Mesenchymal stem cell (in vitro differentiated cells and primary cell): Measurements from ENCODE around the gene TRIL.

Experiments
- DNase-seq: peaks from one replicate; pipeline ENCODE4 v3.0.0-alpha.2; 2013
- H2AFZ ChIP-seq: one replicate; pipeline ENCODE4 v1.6.1; 2013; ENCODE audit warnings: low read depth, mild to moderate bottlenecking, control low read depth, inconsistent platforms, low read length, moderate library complexity
- H2AK5ac ChIP-seq: 2 replicates; pipeline ENCODE4 v1.6.1; 2013; ENCODE audit warnings: low read length, moderate library complexity, mild to moderate bottlenecking, inconsistent platforms; ENCODE audit not compliant: severe bottlenecking
- H2BK120ac ChIP-seq: one replicate; pipeline ENCODE4 v1.6.1; 2013; ENCODE audit warnings: low read depth, mild to moderate bottlenecking, inconsistent platforms, low read length, moderate library complexity
- H2BK12ac ChIP-seq, 2 experiments: one replicate each; pipeline ENCODE4 v1.6.1; 2013; ENCODE audit warnings: inconsistent platforms in 2 of 2, low read length in 2 of 2, mild to moderate bottlenecking in 2 of 2, moderate library complexity in 2 of 2, control low read depth in 1 of 2
- H2BK15ac ChIP-seq: one replicate; pipeline ENCODE4 v1.6.1; 2013; ENCODE audit warnings: mild to moderate bottlenecking, low read depth, inconsistent platforms; ENCODE audit not compliant: poor library complexity, severe bottlenecking
- H2BK5ac ChIP-seq: 2 replicates; pipeline ENCODE4 v1.6.1; 2013; ENCODE audit warnings: low read depth, mild to moderate bottlenecking, low read length, control low read depth, inconsistent platforms; ENCODE audit not compliant: poor library complexity, severe bottlenecking
- H3K14ac ChIP-seq, 2 experiments: one replicate each; pipeline ENCODE4 v1.6.1; 2013; ENCODE audit warnings: inconsistent platforms in 2 of 2, low read length in 2 of 2, control low read depth in 1 of 2, mild to moderate bottlenecking in 1 of 2, moderate library complexity in 1 of 2
- H3K18ac ChIP-seq, 2 experiments: one replicate each; pipeline ENCODE4 v1.6.1; 2013; ENCODE audit warnings: inconsistent platforms in 2 of 2, low read length in 2 of 2, control low read depth in 1 of 2, low read depth in 1 of 2, mild to moderate bottlenecking in 1 of 2
- H3K23ac ChIP-seq, 2 experiments: one replicate each; pipeline ENCODE4 v1.6.1; 2013; ENCODE audit warnings: inconsistent platforms in 2 of 2, low read length in 2 of 2, mild to moderate bottlenecking in 2 of 2, moderate library complexity in 2 of 2, control low read depth in 1 of 2
- H3K27ac ChIP-seq: 2 replicates; pipeline ENCODE4 v1.5.1; 2013; ENCODE audit warnings: mild to moderate bottlenecking, moderate library complexity, low read length, control low read depth, inconsistent platforms; ENCODE audit not compliant: poor library complexity, severe bottlenecking
- H3K27me3 ChIP-seq, 2 experiments: 2 replicates each; pipeline versions ENCODE4 v1.6.1 to v1.7.0; 2013; ENCODE audit warnings: low read length in 2 of 2, mild to moderate bottlenecking in 2 of 2, moderate library complexity in 2 of 2, control low read depth in 1 of 2, inconsistent platforms in 1 of 2; ENCODE audit not compliant: control insufficient read depth in 1 of 2, insufficient read depth in 1 of 2
- H3K36me3 ChIP-seq, 2 experiments: 2 replicates each; pipeline versions ENCODE4 v1.6.1 to v1.7.0; 2013; ENCODE audit warnings: low read length in 2 of 2, control low read depth in 1 of 2, inconsistent platforms in 1 of 2, low read depth in 1 of 2, mild to moderate bottlenecking in 1 of 2; ENCODE audit not compliant: insufficient read depth in 2 of 2, control insufficient read depth in 1 of 2
- H3K4ac ChIP-seq, 2 experiments: one replicate each; pipeline ENCODE4 v1.6.1; 2013; ENCODE audit warnings: inconsistent platforms in 2 of 2, low read length in 2 of 2, mild to moderate bottlenecking in 2 of 2, moderate library complexity in 2 of 2, control low read depth in 1 of 2, low read depth in 1 of 2
- H3K4me1 ChIP-seq: 2 replicates; pipeline ENCODE4 v1.6.1; 2013; ENCODE audit warnings: low read depth, low read length, control low read depth; ENCODE audit not compliant: control insufficient read depth, insufficient read depth
- H3K4me2 ChIP-seq: 2 replicates; pipeline ENCODE4 v1.6.1; 2013; ENCODE audit warnings: low read length, mild to moderate bottlenecking, inconsistent platforms; ENCODE audit not compliant: poor library complexity, severe bottlenecking
- H3K4me3 ChIP-seq, 2 experiments: 2 replicates each; pipeline versions ENCODE4 v1.5.1 to v1.7.0; 2013; ENCODE audit warnings: low read length in 2 of 2, mild to moderate bottlenecking in 2 of 2, control low read depth in 1 of 2, low read depth in 1 of 2; ENCODE audit not compliant: insufficient read depth in 1 of 2
- H3K79me1 ChIP-seq: replicated peaks from 2 replicates; pipeline ENCODE4 v1.6.1; 2013; ENCODE audit warnings: mild to moderate bottlenecking, control low read depth, low read length, inconsistent platforms; ENCODE audit not compliant: poor library complexity, severe bottlenecking
- H3K9ac ChIP-seq: 2 replicates; pipeline ENCODE4 v1.7.0; 2013; ENCODE audit warnings: mild to moderate bottlenecking, low read length, moderate library complexity
- H3K9me3 ChIP-seq: 2 replicates; pipeline ENCODE4 v1.7.0; 2013; ENCODE audit warnings: mild to moderate bottlenecking, low read length; ENCODE audit not compliant: control insufficient read depth
- H4K8ac ChIP-seq: one replicate; pipeline ENCODE4 v1.6.1; 2013; ENCODE audit warnings: inconsistent platforms, mild to moderate bottlenecking, low read length, moderate library complexity
- H4K91ac ChIP-seq: one replicate; pipeline ENCODE4 v1.6.1; 2013; ENCODE audit warnings: mild to moderate bottlenecking, low read length, inconsistent platforms
- WGBS: methylation state at CpG from one replicate; pipeline ENCODE4 v1.1.7; 2013; ENCODE audit warnings: mixed read lengths; 5-methylcytosine and 5-hydroxymethylcytosine counted together

The TRIL gene

GRCh38 chr7:29005406-29005805 lies 47.3 kb upstream of the TRIL start:
- no peak for DNase-seq
- Histone ChIP-seq H2AK5ac (no peak overlapping the region), H3K4me2 (no peak overlapping the region), H4K91ac (no peak overlapping the region), H2BK12ac (no peak overlapping the region), H3K27ac (no peak overlapping the region), H3K4me1 (no peaks in the 10 kb centered on the region), H2BK15ac (no peak overlapping the region), H3K36me3 (no peaks in the 10 kb centered on the region), H3K79me1 (no peaks in the 10 kb centered on the region), H2AFZ (no peak overlapping the region), H4K8ac (no peak overlapping the region), H3K4ac (no peak overlapping the region), H3K9ac (no peak overlapping the region), H3K14ac (no peak overlapping the region), H2BK5ac (no peak overlapping the region), H3K18ac (no peak overlapping the region), H3K27me3 (peaks cover 8 to 12% of the 10 kb centered on the region in 2 experiments), H3K23ac (no peak overlapping the region), H3K9me3 (peaks cover 10% of the 10 kb centered on the region), H2BK120ac (no peak overlapping the region), H3K4me3 (no peak overlapping the region)
- 91% methylated on average over 1 of the region's 1 CpG for WGBS

GRCh38 chr7:29003703-29004102 lies 45.6 kb upstream of the TRIL start:
- H2BK12ac ChIP-seq, result no peak overlapping the region
- no peak overlapping the region for H2AFZ ChIP-seq
- no peak overlapping the region for H3K4ac ChIP-seq
- no peak overlapping the region for H4K8ac ChIP-seq
- H3K4me3 ChIP-seq, result no peak overlapping the region
- H3K9ac ChIP-seq, result no peak overlapping the region
- no peak overlapping the region for H2BK120ac ChIP-seq
- H3K27me3 ChIP-seq, result peaks cover 9 to 12% of the 10 kb centered on the region in 2 experiments
- H3K23ac ChIP-seq, result no peak overlapping the region
- no peaks in the 10 kb centered on the region for H3K4me1 ChIP-seq
- H2BK5ac ChIP-seq, result no peak overlapping the region
- no peaks in the 10 kb centered on the region for H3K36me3 ChIP-seq
- peaks cover 10% of the 10 kb centered on the region for H3K9me3 ChIP-seq
- H4K91ac ChIP-seq, result no peak overlapping the region
- DNase-seq, result no peak
- WGBS, result 96% methylated on average over 4 of the region's 5 CpGs
- no peak overlapping the region for H3K14ac ChIP-seq
- no peak overlapping the region for H2AK5ac ChIP-seq
- H3K18ac ChIP-seq, result no peak overlapping the region
- no peak overlapping the region for H2BK15ac ChIP-seq
- H3K27ac ChIP-seq, result no peak overlapping the region
- no peaks in the 10 kb centered on the region for H3K79me1 ChIP-seq
- no peak overlapping the region for H3K4me2 ChIP-seq

DNA sequence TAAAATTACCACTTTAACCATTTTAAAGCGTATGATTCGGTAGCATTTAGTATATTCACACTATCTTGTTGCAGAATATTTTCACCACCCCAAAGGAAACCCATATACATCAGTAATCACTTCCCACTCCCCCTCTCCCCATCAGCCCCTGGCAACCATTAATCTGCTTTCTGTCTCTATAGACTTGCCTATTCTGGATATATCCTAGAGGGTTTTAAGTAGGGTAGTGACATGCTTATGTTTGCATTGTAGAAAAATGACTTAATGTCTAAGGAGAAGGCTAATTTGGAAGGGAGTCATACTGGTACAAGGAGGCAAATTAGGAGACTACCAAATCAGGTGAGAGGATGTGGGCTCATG lies 42.6 kb upstream of the TRIL start:
- no peak overlapping the region for H3K27ac ChIP-seq
- H3K14ac ChIP-seq, result no peak overlapping the region
- H3K4me1 ChIP-seq, result no peaks in the 10 kb centered on the region
- no peak overlapping the region for H2AFZ ChIP-seq
- no peaks in the 10 kb centered on the region for H3K79me1 ChIP-seq
- DNase-seq, result no peak
- 84% methylated on average over 2 of the region's 2 CpGs for WGBS
- no peak overlapping the region for H2BK15ac ChIP-seq
- H3K4me2 ChIP-seq, result no peak overlapping the region
- H3K18ac ChIP-seq, result no peak overlapping the region
- no peak overlapping the region for H2BK12ac ChIP-seq
- H3K27me3 ChIP-seq, result peaks cover 9 to 18% of the 10 kb centered on the region in 2 experiments
- no peak overlapping the region for H2BK5ac ChIP-seq
- no peak overlapping the region for H3K9ac ChIP-seq
- no peak overlapping the region for H2AK5ac ChIP-seq
- no peak overlapping the region for H2BK120ac ChIP-seq
- H4K91ac ChIP-seq, result no peak overlapping the region
- H3K9me3 ChIP-seq, result peaks cover under 1% of the 10 kb centered on the region
- no peak overlapping the region for H3K4me3 ChIP-seq
- no peaks in the 10 kb centered on the region for H3K36me3 ChIP-seq
- H3K23ac ChIP-seq, result no peak overlapping the region
- no peak overlapping the region for H3K4ac ChIP-seq
- H4K8ac ChIP-seq, result no peak overlapping the region

- Histone ChIP-seq H2BK120ac (peak overlapping the region; percentile 15), H3K4me3 (no peak overlapping the region), H3K18ac (no peak overlapping the region), H3K79me1 (no peaks in the 10 kb centered on the region), H3K36me3 (no peaks in the 10 kb centered on the region), H2BK12ac (no peak overlapping the region), H3K14ac (no peak overlapping the region), H2AK5ac (no peak overlapping the region), H3K4me1 (no peaks in the 10 kb centered on the region), H3K4ac (no peak overlapping the region), H2BK5ac (no peak overlapping the region), H3K4me2 (no peak overlapping the region), H2BK15ac (no peak overlapping the region), H4K91ac (no peak overlapping the region), H3K9ac (no peak overlapping the region), H3K27ac (no peak overlapping the region), H2AFZ (no peak overlapping the region), H3K27me3 (peaks cover 9 to 18% of the 10 kb centered on the region in 2 experiments), H3K9me3 (no peaks in the 10 kb centered on the region), H4K8ac (no peak overlapping the region), H3K23ac (no peak overlapping the region)
- no peak for DNase-seq
- 84% methylated on average over 12 of the region's 12 CpGs for WGBS
Measured at GRCh38 chr7:28999895-29000716, 42.0 kb upstream of the TRIL start.
